ENCODE measurements around the gene JAK3. TPM values are rescaled to one million over a fixed set of nuclear protein-coding genes. Genes with fewer than 3 reads are reported as not detected.
A peak's percentile ranks its signal among the peaks of the same experiment; 100 is the strongest.
"Not testable (repeated sequence)": the region's sequence is repeated elsewhere in the genome, so short reads cannot be mapped to it uniquely, and the experiment has no call there.

Gene JAK3
- total RNA-seq, 2 experiments from 2014 or later: 174 to 180 TPM

DNA sequence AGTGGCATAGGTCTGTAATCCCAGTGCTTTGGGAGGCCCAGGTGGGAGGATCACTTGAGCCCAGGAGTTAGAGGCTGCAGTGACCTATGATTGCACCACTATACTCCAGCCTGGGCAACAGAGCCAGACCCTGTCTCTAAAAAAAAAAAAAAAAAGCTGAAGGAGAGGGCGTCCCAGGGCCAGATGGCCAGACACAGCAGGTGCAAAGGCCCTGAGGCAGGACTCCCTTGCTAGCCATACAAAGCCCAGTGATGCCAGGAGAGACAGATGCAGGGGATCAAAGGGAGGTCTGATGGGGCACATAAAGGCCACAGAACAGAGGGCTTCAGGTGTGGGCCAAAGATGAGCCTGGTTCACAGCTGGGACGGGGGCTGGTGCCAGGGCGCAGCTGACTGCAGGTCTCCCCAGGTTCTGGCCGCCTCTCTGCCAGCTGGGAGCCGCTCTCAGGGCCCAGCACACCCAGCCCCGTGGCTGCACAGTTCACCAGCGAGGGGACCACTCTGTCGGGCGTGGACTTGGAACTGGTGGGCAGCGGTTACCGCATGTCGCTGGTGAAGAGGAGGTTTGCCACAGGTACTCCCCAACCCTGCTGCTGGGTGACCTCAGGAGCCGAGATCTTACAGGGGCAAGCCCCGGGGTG, 60.4 kb downstream of the JAK3 start:
- Mint-ChIP-seq H3K27me3 (no peaks in the 10 kb centered on the region), H3K9me3 (ENCODE audit: low read depth) (no peaks in the 10 kb centered on the region), H3K4me3 (no peak overlapping the region), H3K36me3 (ENCODE audit: low read depth) (peaks cover 36% of the 10 kb centered on the region), H3K27ac (no peak overlapping the region), H3K4me1 (peaks cover 22% of the 10 kb centered on the region)
- ATAC-seq (no peak), DNase-seq (no peak)
- ChIA-PET POLR2A (no interaction called here), CTCF (interaction anchor here (0.5 to 0.7 kb wide), 2 partner anchors 14 to 67 kb away, joined by 3 to 4 read pairs; no protein-coding TSS in a partner anchor)
- intact Hi-C loops (cut with DNase I, micrococcal nuclease): no loop called here

- Mint-ChIP-seq H3K27ac (no peak overlapping the region), H3K4me3 (no peak overlapping the region), H3K27me3 (no peaks in the 10 kb centered on the region), H3K9me3 (ENCODE audit: low read depth) (no peaks in the 10 kb centered on the region), H3K4me1 (peaks cover 6% of the 10 kb centered on the region), H3K36me3 (ENCODE audit: low read depth) (peaks cover 44% of the 10 kb centered on the region)
- POLR2A ChIA-PET: interaction anchor here (0.5 kb wide), 1 partner anchor 38 kb away, joined by 3 read pairs; no protein-coding TSS in a partner anchor
- DNase-seq (peak; percentile 87), ATAC-seq (peak; percentile 73)
- CTCF ChIA-PET: interaction anchor here (0.6 to 1.9 kb wide), 7 partner anchors 18 to 289 kb away, joined by 3 to 9 read pairs (median 3); no protein-coding TSS in a partner anchor
- intact Hi-C loops (cut with DNase I, micrococcal nuclease): loop anchor here (1.0 to 5.0 kb wide), 5 partner anchors 70 to 177 kb away; partner anchors contain the start of gene RPL18A (in 1 of the 2)
These were observed 63.4 kb downstream of the JAK3 start for GRCh38 chr19:17784201-17785008.

DNA sequence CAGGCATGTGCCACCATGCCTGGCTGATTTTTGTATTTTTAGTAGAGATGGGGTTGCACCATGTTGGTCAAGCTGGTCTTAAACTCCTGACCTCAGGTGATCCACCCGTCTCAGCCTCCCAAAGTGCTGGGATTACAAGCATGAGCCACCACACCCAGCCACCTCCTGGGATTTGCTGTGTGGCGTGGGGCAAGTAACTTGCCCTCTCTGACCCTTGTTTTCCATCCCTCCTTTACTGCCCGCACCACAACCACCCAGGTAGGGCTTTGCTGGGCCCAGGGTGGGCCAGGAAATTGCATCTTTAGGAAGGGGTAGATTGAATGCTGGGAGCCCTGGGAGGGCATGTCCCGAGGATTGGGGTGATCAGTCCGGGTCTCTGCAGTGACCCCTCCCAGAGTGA, 64.1 kb downstream of the JAK3 start:
- POLR2A ChIA-PET; DNase-seq; H3K4me3 Mint-ChIP-seq; H3K27me3 Mint-ChIP-seq; H3K9me3 Mint-ChIP-seq (ENCODE audit: low read depth); ATAC-seq; H3K27ac Mint-ChIP-seq: not testable (repeated sequence)
- H3K36me3 Mint-ChIP-seq (ENCODE audit: low read depth): peaks cover 37% of the 10 kb centered on the region
- CTCF ChIA-PET: interaction anchor here (0.6 to 1.9 kb wide), 6 partner anchors 13 to 288 kb away, joined by 3 to 9 read pairs (median 4); no protein-coding TSS in a partner anchor
- H3K4me1 Mint-ChIP-seq: peaks cover 12% of the 10 kb centered on the region
- intact Hi-C loops (cut with DNase I, micrococcal nuclease): loop anchor here (1.0 to 5.0 kb wide), 5 partner anchors 71 to 176 kb away; partner anchors contain the start of gene RPL18A (in 1 of the 2)

GRCh38 chr19:17780781-17781180, 67.0 kb downstream of the JAK3 start:
- no peaks in the 10 kb centered on the region for H3K27me3 Mint-ChIP-seq
- POLR2A ChIA-PET: no interaction called here
- peaks cover 16% of the 10 kb centered on the region for H3K4me1 Mint-ChIP-seq
- no peak overlapping the region for H3K4me3 Mint-ChIP-seq
- H3K27ac Mint-ChIP-seq: no peak overlapping the region
- intact Hi-C loops (cut with DNase I, micrococcal nuclease): loop anchor here in 1 of 2 experiments (5.0 kb wide), 2 partner anchors 77 to 173 kb away; partner anchors contain the start of gene RPL18A
- CTCF ChIA-PET: no interaction called here
- no peaks in the 10 kb centered on the region for H3K9me3 Mint-ChIP-seq (ENCODE audit: low read depth)
- H3K36me3 Mint-ChIP-seq (ENCODE audit: low read depth): peaks cover 32% of the 10 kb centered on the region
- DNase-seq: no peak
- ATAC-seq: no peak

DNA sequence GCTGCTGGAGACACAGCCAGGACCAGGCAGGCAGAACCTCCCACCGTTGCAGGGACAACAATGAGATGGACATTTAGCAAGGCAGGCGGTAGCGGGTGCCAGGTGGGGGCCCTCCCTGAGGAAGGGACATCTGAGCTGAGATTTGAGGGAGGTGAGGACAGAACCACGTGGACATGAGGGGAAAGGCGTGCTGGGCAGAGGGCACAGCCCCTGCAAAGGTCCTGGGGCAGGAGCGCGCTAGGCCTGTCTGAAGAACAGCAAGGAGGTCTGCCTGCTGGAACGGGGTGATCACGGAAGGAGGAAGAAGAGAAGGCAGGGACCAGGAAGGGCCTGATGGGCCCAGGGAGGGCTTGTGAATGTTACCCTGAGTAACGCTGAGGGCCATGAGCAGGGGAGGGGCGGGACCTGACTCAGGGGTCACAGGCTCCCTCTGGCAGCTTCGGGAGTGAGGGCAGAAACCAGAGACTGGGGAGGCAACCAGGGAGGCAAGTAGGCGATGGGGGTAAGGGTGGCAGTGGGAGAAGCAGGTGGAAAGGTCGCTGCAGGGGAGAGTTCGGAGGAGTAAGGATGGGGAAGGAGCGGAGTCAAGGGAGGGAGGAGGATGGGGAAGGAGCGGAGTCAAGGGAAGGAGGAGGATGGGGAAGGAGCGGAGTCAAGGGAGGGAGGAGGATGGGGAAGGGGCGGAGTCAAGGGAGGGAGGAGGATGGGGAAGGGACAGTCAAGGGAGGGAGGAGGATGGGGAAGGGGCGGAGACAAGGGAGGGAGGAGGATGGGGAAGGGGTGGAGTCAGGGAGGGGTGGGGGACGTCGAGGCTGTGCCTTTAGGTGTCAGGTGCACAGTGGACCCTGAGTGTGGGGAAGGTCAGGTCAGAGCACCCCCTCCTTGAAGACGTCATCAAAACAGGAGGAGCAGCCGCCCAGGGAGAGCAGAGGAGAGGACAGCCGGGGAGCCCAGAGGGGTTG, 68.5 kb downstream of the JAK3 start:
- H3K4me3 Mint-ChIP-seq: no peak overlapping the region
- POLR2A ChIA-PET: interaction anchor here (0.7 kb wide), 1 partner anchor 18 kb away, joined by 3 read pairs; no protein-coding TSS in a partner anchor
- DNase-seq (no peak), ATAC-seq (no peak)
- CTCF ChIA-PET: interaction anchor here (0.6 to 0.7 kb wide), 2 partner anchors 28 to 135 kb away, joined by 3 to 4 read pairs; partner anchors contain the start of gene FCHO1
- no peaks in the 10 kb centered on the region for H3K27me3 Mint-ChIP-seq
- peaks cover 15% of the 10 kb centered on the region for H3K4me1 Mint-ChIP-seq
- no peaks in the 10 kb centered on the region for H3K9me3 Mint-ChIP-seq (ENCODE audit: low read depth)
- intact Hi-C loops (cut with DNase I, micrococcal nuclease): loop anchor here in 1 of 2 experiments (5.0 kb wide), 1 partner anchor 62 kb away; the partner anchor contains the start of gene MAP1S
- H3K27ac Mint-ChIP-seq: peak overlapping the region; percentile 25
- peaks cover 32% of the 10 kb centered on the region for H3K36me3 Mint-ChIP-seq (ENCODE audit: low read depth)

DNA sequence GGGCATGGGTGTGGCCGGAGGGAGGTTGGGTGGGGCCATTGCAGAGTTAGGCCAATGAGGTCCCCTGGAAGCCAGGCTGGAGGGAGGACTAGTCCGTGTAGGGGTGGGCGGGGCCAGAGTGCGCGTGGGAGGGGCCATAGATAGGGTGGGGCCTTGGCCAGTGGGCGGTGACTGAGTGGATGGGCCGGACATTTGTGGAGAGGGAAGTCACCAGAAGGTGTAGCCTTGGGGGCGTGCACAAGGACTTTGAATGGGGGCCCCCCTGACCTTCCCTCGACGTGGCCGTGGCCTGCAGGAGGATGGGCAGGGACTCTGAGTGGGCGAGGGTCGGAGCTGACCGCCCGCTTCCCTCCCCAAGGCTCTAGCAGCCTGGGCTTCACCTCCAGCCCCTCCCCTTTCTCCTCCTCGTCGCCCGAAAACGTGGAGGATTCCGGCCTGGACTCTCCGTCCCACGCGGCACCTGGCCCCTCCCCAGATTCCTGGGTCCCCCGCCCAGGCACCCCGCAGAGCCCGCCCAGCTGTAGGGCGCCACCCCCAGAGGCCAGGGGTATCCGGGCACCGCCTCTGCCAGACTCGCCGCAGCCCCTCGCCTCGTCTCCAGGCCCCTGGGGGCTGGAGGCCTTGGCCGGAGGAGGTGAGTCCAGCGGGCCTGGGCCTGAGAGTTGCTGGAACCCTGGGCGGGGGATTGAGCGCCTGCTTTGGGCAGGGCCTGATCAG, 69.4 kb downstream of the JAK3 start:
- H3K4me1 Mint-ChIP-seq: peaks cover 10% of the 10 kb centered on the region
- no peak overlapping the region for H3K27ac Mint-ChIP-seq
- no peaks in the 10 kb centered on the region for H3K9me3 Mint-ChIP-seq (ENCODE audit: low read depth)
- H3K36me3 Mint-ChIP-seq (ENCODE audit: low read depth): peaks cover 32% of the 10 kb centered on the region
- peak; percentile 79 for DNase-seq
- POLR2A ChIA-PET: no interaction called here
- H3K4me3 Mint-ChIP-seq: no peak overlapping the region
- no peaks in the 10 kb centered on the region for H3K27me3 Mint-ChIP-seq
- CTCF ChIA-PET: interaction anchor here (0.6 to 0.7 kb wide), 3 partner anchors 27 to 134 kb away, joined by 3 to 4 read pairs (median 3); partner anchors contain the start of gene FCHO1
- intact Hi-C loops (cut with DNase I, micrococcal nuclease): loop anchor here in 1 of 2 experiments (5.0 kb wide), 1 partner anchor 61 kb away; the partner anchor contains the start of gene MAP1S
- peak; percentile 68 for ATAC-seq

DNA sequence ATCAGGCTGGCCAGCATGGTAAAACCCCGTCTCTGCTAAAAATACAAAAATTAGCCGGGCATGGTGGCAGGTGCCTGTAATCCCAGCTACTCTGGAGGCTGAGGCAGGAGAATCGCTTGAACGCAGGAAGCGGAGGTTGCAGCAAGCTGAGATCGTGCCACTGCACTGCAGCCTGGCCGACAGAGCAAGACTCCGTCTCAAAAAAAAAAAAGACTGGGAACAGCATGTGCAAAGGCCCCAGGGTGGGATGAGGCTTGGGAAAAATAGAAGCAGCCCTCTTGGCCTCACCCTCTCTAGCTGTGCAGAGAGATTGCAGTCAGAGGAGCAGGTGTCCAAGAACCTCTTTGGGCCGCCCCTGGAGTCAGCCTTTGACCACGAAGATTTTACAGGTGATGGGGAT, 69.9 kb downstream of the JAK3 start:
- H3K4me3 Mint-ChIP-seq; H3K27ac Mint-ChIP-seq; H3K27me3 Mint-ChIP-seq; H3K4me1 Mint-ChIP-seq; ATAC-seq; H3K9me3 Mint-ChIP-seq (ENCODE audit: low read depth); DNase-seq; POLR2A ChIA-PET: not testable (repeated sequence)
- intact Hi-C loops (cut with DNase I, micrococcal nuclease): loop anchor here in 1 of 2 experiments (5.0 kb wide), 1 partner anchor 61 kb away; the partner anchor contains the start of gene MAP1S
- CTCF ChIA-PET: interaction anchor here (0.7 to 2.0 kb wide), 2 partner anchors 47 to 74 kb away, joined by 3 to 8 read pairs; no protein-coding TSS in a partner anchor
- peaks cover 37% of the 10 kb centered on the region for H3K36me3 Mint-ChIP-seq (ENCODE audit: low read depth)

DNA sequence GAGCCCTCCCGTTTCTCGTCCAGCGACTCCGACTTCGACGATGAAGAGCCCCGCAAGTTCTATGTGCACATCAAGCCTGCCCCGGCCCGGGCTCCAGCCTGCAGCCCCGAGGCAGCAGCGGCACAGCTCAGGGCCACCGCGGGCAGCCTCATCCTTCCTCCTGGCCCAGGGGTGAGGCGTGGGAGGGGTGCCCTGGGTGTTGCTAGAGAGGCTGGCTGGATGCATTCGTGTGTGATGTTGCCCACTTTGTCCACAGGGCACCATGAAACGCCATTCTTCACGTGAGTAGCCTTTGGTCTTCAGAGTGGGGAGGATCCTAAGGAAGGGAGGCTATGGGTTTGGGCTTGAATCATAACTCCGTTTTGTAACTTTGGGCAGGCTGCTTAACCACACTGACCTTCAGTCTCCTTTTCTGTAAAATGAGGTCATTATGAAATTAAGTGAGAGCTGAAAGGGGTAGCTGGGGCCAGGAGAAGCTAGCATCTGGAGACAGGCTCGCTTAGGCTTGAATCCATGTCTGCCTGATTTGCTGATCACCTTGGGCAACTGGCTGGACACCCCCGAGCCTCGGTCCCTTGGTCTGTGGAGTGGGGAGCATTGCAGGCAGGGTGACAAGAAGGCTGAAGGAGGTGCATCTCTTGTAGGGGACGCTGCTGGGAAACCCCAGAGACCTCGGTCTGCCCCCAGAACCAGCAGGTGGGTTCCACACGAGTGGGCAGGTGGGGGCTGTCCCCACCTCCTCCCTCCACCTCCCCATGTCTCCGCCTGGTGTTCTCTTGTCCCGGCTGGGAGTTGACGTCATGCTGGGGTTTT, 71.6 kb downstream of the JAK3 start:
- ATAC-seq: no peak
- H3K4me3 Mint-ChIP-seq: no peak overlapping the region
- H3K9me3 Mint-ChIP-seq (ENCODE audit: low read depth): no peaks in the 10 kb centered on the region
- ChIA-PET CTCF (interaction anchor here (1.1 to 2.0 kb wide), 5 partner anchors 10 to 72 kb away, joined by 3 to 8 read pairs (median 5); no protein-coding TSS in a partner anchor), POLR2A (no interaction called here)
- intact Hi-C loops (cut with DNase I, micrococcal nuclease): loop anchor here in 1 of 2 experiments (2.0 to 5.0 kb wide), 2 partner anchors 59 to 71 kb away; partner anchors contain the start of gene MAP1S
- H3K27ac Mint-ChIP-seq: peak overlapping the region; percentile 58
- no peak for DNase-seq
- peaks cover 33% of the 10 kb centered on the region for H3K36me3 Mint-ChIP-seq (ENCODE audit: low read depth)
- peaks cover 10% of the 10 kb centered on the region for H3K4me1 Mint-ChIP-seq
- no peaks in the 10 kb centered on the region for H3K27me3 Mint-ChIP-seq

GRCh38 chr19:17775245-17775927, 72.4 kb downstream of the JAK3 start:
- H3K27ac Mint-ChIP-seq: no peak overlapping the region

More at GRCh38 chr19:17775245-17775927, 72.4 kb downstream of the JAK3 start:
- intact Hi-C loops (cut with DNase I, micrococcal nuclease): loop anchor here in 1 of 2 experiments (2.0 to 5.0 kb wide), 2 partner anchors 58 to 71 kb away; partner anchors contain the start of gene MAP1S
- H3K4me1 Mint-ChIP-seq: peaks cover 10% of the 10 kb centered on the region
- ChIA-PET POLR2A (no interaction called here), CTCF (interaction anchor here (1.0 to 1.8 kb wide), 7 partner anchors 13 to 70 kb away, joined by 3 to 7 read pairs (median 4); no protein-coding TSS in a partner anchor)
- DNase-seq (peak; percentile 58), ATAC-seq (no peak)
- no peak overlapping the region for H3K4me3 Mint-ChIP-seq
- H3K36me3 Mint-ChIP-seq (ENCODE audit: low read depth): peaks cover 35% of the 10 kb centered on the region
- H3K9me3 Mint-ChIP-seq (ENCODE audit: low read depth): no peaks in the 10 kb centered on the region
- no peaks in the 10 kb centered on the region for H3K27me3 Mint-ChIP-seq

Measured in activated CD4-positive, alpha-beta T cell treated with anti-CD3 and anti-CD28 coated beads for 36 hours (primary cell).